NT2/D1 (cell line): ENCODE results near the gene UGT3A2.

Experiments used
- SUZ12 ChIP-seq: IDR thresholded peaks from 2 replicates; pipeline ENCODE4 v1.6.1; 2011; ENCODE audit not compliant: insufficient read length, insufficient read depth; ENCODE audit errors: extremely low read depth
- YY1 ChIP-seq: IDR thresholded peaks from 2 replicates; pipeline ENCODE4 v1.6.1; 2011; ENCODE audit not compliant: insufficient read length, insufficient read depth

DNA sequence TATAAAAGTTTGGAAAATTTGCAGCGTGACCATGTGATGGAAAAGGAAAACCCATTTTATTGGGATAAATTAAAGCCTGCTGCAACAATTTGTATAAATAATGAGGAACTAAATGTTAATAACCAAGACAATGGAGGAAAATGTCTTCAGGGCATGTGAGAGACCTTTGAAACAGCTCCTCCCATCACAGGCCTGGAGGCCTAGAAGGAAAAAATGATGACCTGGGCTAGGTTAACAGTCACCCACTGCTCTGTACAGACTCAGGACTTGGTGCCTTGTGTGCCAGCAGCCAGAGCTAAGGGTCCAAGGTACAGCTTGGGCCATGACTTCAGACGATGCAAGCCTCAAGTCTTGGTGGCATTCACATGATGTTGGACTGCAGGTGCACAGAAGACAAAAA lies 53.5 kb downstream of the UGT3A2 start:
- TF ChIP-seq SUZ12 (no peak), YY1 (no peak)
